Colonic mucosa (tissue), 4 donors: ENCODE results near the gene UTP3. TPM values are rescaled to one million over a fixed set of nuclear protein-coding genes. Genes with fewer than 3 reads are reported as not detected.

Experiments used
- DNase-seq: peaks from one replicate; pipeline ENCODE4 v3.0.0-alpha.2; 2020
- H3K27ac ChIP-seq: fragments of 200-600 bp; one replicate; pipeline ENCODE4 v1.8.0; 2021
- H3K27me3 ChIP-seq: fragments of 200-600 bp; one replicate; pipeline ENCODE4 v1.8.0; 2021
- H3K36me3 ChIP-seq: fragments of 200-600 bp; one replicate; pipeline ENCODE4 v1.8.0; 2021
- H3K4me1 ChIP-seq: fragments of 200-600 bp; one replicate; pipeline ENCODE4 v1.8.0; 2021; ENCODE audit warnings: mild to moderate bottlenecking
- H3K4me3 ChIP-seq: fragments of 200-600 bp; one replicate; pipeline ENCODE4 v1.8.0; 2021
- H3K9ac ChIP-seq, 2 donors: one replicate each; pipeline ENCODE4 v1.7.0; 2013; ENCODE audit warnings: control low read depth in 2 of 2, low read depth in 2 of 2, low read length in 2 of 2
- H3K9me3 ChIP-seq: fragments of 200-600 bp; one replicate; pipeline ENCODE4 v1.8.0; 2021
- intact Hi-C: fragments of 100-400 bp; cut with DNase I; formaldehyde crosslinking; loops from one replicate; pipeline ENCODE4 v1.14.1; 2022
- total RNA-seq, 2 donors: library from RNA; stranded (reverse); fragmentation: NEBNext Ultra II Directional in 1 of 2; extraction: Animal tissue kit (Norgen Biotek cat#: 25700) in 1 of 2; gene quantifications; one replicate each; pipeline ENCODE4 v1.2.1, GENCODE V29; 2021
- TF ChIP-seq, protein P1 (sequence below): fragments of 200-600 bp; IDR thresholded peaks from one replicate; pipeline ENCODE4 v1.8.0; 2022; ENCODE audit warnings: antibody characterized with exemption, mild to moderate bottlenecking
- donor health status: healthy.
- donor health status: DM: no; HTN: no; CAD: no.
- donor health status: DM: no; HTN: no; CAD: no.

The UTP3 gene
- total RNA-seq, 2 donors from 2014 or later = 20.0 to 22.8 TPM

DNA sequence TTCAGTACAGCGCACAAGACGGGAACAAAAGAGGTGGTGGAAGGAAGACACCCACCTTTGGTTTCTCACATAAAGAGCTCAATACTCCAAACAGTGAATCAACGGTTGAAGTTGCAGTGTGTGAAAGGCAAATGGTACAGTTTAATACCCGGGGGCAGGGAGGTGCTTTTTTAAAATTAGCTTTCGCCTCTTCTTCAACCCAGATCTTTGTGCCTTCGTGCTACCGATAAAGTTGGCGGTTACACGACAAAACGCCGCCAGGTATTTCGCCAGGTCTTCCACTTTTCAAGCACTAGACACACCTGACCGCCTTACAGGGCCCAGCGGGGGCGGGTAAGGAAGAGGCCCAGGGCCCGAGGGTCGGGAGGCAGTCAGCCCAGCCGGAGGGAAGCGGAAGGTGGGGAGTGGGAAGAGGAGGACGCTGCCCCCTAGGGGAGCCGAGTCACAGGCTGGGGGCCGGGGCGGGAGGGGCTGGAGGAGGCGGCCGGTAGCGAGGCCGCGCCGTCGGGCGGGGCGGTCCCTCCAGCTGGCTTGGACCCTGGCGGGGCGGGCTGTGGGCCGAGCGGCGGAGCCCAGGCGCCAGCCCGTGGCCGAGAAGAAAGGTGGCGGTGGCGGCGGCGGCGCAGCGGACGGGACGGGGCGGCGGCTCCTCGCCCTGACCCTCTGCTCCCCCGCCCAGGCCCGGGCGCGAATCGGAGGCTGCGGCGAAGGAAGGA lies 16.0 kb downstream of the UTP3 start:
- H3K27me3 ChIP-seq = no peaks in the 10 kb centered on the region
- H3K9ac ChIP-seq = peak overlapping the region; percentile 75 to 93
- no peaks in the 10 kb centered on the region for H3K36me3 ChIP-seq
- DNase-seq = peak; percentile 85
- peak overlapping the region; percentile 84 for H3K4me3 ChIP-seq
- TF ChIP-seq, protein P1, sequence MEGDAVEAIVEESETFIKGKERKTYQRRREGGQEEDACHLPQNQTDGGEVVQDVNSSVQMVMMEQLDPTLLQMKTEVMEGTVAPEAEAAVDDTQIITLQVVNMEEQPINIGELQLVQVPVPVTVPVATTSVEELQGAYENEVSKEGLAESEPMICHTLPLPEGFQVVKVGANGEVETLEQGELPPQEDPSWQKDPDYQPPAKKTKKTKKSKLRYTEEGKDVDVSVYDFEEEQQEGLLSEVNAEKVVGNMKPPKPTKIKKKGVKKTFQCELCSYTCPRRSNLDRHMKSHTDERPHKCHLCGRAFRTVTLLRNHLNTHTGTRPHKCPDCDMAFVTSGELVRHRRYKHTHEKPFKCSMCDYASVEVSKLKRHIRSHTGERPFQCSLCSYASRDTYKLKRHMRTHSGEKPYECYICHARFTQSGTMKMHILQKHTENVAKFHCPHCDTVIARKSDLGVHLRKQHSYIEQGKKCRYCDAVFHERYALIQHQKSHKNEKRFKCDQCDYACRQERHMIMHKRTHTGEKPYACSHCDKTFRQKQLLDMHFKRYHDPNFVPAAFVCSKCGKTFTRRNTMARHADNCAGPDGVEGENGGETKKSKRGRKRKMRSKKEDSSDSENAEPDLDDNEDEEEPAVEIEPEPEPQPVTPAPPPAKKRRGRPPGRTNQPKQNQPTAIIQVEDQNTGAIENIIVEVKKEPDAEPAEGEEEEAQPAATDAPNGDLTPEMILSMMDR = peak; percentile 22
- H3K4me1 ChIP-seq = no peaks in the 10 kb centered on the region
- peak overlapping the region; percentile 94 for H3K27ac ChIP-seq
- no peaks in the 10 kb centered on the region for H3K9me3 ChIP-seq
- intact Hi-C loops = no loop called here

DNA sequence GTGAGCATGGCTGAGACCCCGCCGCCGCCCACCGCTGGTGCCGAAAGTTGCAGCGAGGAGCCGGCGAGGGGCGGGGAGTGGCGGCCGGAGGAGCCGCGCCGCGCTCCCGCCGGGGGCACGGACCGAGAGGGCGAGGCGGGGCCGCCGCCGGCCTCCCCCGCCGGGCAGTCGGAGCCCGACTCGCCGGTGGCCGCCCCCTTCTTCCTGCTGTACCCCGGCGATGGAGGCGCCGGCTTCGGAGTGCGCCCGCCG lies 16.5 kb downstream of the UTP3 start:
- intact Hi-C loops = no loop called here
- Histone ChIP-seq H3K27me3 (no peaks in the 10 kb centered on the region), H3K4me1 (no peaks in the 10 kb centered on the region), H3K4me3 (peak overlapping the region; percentile 84), H3K9me3 (no peaks in the 10 kb centered on the region), H3K9ac (peak overlapping the region; percentile 75 to 93), H3K27ac (peak overlapping the region; percentile 94), H3K36me3 (no peaks in the 10 kb centered on the region)
- TF ChIP-seq, protein P1 = no peak
- no peak for DNase-seq

DNA sequence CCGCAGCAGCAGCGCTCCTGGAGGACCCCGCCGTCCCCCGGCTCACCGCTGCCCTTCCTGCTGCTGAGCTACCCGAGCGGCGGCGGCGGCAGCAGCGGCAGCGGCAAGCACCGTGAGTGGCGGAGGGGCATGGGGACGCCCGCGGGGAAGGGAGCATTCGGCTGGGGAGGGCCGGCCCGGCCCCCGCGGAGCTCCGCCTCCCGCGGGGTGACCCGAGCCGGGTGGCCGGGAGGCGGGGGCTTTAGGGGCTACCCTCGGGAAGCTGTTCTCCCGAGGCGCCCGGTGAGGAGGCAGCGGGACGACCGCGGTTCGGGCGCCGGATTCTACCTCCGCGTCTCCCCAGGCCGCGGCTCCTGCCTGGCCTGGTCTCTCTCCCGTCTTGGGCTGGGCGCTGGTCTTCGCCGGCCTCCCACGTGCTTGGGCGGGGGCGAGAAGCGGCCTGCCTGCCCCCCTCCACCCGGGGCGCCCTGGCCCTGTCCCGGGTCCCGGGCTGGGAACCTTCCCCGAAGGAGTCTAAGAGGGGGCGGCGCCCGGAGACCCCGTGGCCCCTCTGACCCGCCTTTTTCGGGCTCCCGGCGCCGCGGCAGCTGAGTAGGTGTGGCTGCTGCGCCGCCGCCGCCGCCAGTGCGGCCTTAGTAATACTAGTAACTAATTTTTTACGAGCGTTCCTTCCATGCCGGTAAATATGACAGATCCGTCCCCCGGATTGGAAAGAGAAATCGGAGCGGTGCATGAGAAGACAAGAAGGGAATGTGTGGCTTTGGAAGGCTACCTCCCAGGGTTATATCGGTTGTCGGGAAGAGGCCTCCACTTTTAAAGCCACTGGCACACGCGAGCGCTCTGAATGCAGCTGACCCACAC lies 17.1 kb downstream of the UTP3 start:
- peak overlapping the region; percentile 75 to 93 for H3K9ac ChIP-seq
- peak overlapping the region; percentile 84 for H3K4me3 ChIP-seq
- peak overlapping the region; percentile 94 for H3K27ac ChIP-seq
- no peaks in the 10 kb centered on the region for H3K4me1 ChIP-seq
- peak; percentile 74 for DNase-seq
- no peaks in the 10 kb centered on the region for H3K27me3 ChIP-seq
- no peaks in the 10 kb centered on the region for H3K36me3 ChIP-seq
- H3K9me3 ChIP-seq = no peaks in the 10 kb centered on the region
- intact Hi-C loops = no loop called here
- TF ChIP-seq, protein P1 = no peak

DNA sequence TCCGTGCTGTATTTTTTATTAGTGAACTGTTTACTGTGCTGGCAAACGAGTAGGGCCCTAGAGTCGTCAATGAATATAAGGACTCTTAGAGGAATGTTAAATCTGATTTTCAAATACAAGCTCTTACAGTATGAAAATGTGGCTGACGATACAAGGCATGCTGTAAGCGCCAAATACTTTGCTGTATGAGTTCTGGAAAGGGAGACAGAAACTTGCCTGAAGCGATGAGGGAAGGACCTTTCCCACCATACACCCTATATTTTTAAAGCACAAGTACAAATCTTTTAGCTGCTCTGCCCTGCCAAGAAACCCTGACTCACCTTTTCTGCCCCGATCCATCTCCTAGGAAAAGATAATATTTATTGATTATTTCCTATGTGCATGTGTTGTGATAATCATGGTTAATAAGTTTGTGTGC lies 17.7 kb downstream of the UTP3 start:
- H3K36me3 ChIP-seq = no peaks in the 10 kb centered on the region
- TF ChIP-seq, protein P1 = no peak
- peak overlapping the region; percentile 94 for H3K27ac ChIP-seq
- no peak for DNase-seq
- intact Hi-C loops = no loop called here
- no peaks in the 10 kb centered on the region for H3K27me3 ChIP-seq
- peak overlapping the region; percentile 84 for H3K4me3 ChIP-seq
- H3K4me1 ChIP-seq = no peaks in the 10 kb centered on the region
- peak overlapping the region; percentile 75 to 93 for H3K9ac ChIP-seq
- H3K9me3 ChIP-seq = no peaks in the 10 kb centered on the region

DNA sequence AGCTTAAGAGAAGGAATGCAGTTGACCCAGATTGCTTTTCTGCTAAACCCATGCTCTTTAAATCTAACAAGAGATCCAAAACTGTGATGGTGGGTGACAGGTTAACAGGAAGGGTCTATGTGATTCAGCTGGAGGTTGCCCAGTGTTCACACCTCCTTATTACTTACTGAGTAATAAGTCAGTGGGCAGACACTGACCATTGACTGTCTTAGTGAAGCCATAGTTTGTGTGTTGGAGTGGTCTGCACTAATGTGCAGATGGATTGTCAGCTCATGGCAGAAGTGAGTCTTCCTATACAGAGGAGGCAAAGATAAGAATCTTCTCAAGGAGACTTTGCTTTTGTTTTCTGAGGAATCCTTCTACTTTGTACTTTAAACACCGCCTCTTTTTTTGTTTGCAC lies 18.2 kb downstream of the UTP3 start:
- DNase-seq = no peak

More for the DNA sequence above, 18.2 kb downstream of the UTP3 start:
- intact Hi-C loops = no loop called here
- TF ChIP-seq, protein P1 = no peak
- H3K9me3 ChIP-seq = no peaks in the 10 kb centered on the region
- no peak overlapping the region for H3K4me3 ChIP-seq
- no peaks in the 10 kb centered on the region for H3K4me1 ChIP-seq
- peak overlapping the region; percentile 30 to 93 for H3K9ac ChIP-seq
- H3K27ac ChIP-seq = peak overlapping the region; percentile 94
- H3K36me3 ChIP-seq = no peaks in the 10 kb centered on the region
- H3K27me3 ChIP-seq = no peaks in the 10 kb centered on the region
